ENCODE data around the gene SORCS2. TPM values are rescaled to one million over a fixed set of nuclear protein-coding genes. Genes with fewer than 3 reads are reported as not detected.

The SORCS2 gene
- total RNA-seq, 1 donor from 2014 or later, result 13.8 TPM

DNA sequence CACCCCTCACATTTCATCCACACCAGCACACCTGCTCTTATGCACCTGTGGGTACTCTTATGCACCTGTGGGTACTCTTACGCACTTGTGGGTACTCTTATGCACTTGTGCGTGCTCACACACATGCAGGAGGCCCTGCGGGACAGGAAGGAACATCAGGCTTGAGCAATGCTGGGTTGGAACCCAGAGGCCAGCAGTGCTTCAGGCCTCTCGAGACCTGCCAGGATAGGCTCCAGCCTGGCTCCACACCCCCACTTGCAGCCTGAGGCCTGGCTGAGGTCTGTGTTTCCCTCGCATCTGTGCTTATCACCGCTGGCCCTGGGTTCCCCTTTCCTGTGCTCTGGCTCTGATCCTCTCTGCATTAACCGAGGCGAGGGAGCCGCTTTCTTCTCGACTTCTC is 34.7 kb downstream of the SORCS2 start:
- peaks cover 41% of the 10 kb centered on the region for H4K20me1 ChIP-seq (ENCODE audit: insufficient read depth, low read length)
- DNase-seq (ENCODE audit: low read depth) (no peak), FAIRE-seq (no peak)
- no peak overlapping the region for H3K4me3 ChIP-seq (ENCODE audit: insufficient read depth, low read depth, low read length)
- H3K27ac ChIP-seq (ENCODE audit: low read depth, low read length), result no peak overlapping the region
- peaks cover 14% of the 10 kb centered on the region for H3K4me1 Mint-ChIP-seq (ENCODE audit: low read depth, unreplicated experiment)
- no peak overlapping the region for H3K4me2 ChIP-seq (ENCODE audit: low read length)
- H3K36me3 ChIP-seq (ENCODE audit: insufficient read depth, low read length), result no peaks in the 10 kb centered on the region
- no peak overlapping the region for H3K4me3 Mint-ChIP-seq (ENCODE audit: unreplicated experiment)
- H3K27me3 Mint-ChIP-seq (ENCODE audit: low read depth, unreplicated experiment), result peaks cover 7% of the 10 kb centered on the region
- TF ChIP-seq, protein P1, sequence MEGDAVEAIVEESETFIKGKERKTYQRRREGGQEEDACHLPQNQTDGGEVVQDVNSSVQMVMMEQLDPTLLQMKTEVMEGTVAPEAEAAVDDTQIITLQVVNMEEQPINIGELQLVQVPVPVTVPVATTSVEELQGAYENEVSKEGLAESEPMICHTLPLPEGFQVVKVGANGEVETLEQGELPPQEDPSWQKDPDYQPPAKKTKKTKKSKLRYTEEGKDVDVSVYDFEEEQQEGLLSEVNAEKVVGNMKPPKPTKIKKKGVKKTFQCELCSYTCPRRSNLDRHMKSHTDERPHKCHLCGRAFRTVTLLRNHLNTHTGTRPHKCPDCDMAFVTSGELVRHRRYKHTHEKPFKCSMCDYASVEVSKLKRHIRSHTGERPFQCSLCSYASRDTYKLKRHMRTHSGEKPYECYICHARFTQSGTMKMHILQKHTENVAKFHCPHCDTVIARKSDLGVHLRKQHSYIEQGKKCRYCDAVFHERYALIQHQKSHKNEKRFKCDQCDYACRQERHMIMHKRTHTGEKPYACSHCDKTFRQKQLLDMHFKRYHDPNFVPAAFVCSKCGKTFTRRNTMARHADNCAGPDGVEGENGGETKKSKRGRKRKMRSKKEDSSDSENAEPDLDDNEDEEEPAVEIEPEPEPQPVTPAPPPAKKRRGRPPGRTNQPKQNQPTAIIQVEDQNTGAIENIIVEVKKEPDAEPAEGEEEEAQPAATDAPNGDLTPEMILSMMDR (IDR thresholded peaks at IDR 0.05; ENCODE audit: insufficient read depth, low read depth, low read length), result no peak
- no peak for TF ChIP-seq EZH2 (IDR thresholded peaks at IDR 0.05; ENCODE audit: insufficient read depth, low read length)
- no peaks in the 10 kb centered on the region for H3K9me3 Mint-ChIP-seq (ENCODE audit: unreplicated experiment)
- no peak overlapping the region for H3K9ac ChIP-seq (ENCODE audit: low read length)
- H3K9me3 ChIP-seq (ENCODE audit: insufficient read depth, low read depth, low read length), result no peaks in the 10 kb centered on the region
- no peaks in the 10 kb centered on the region for H3K4me1 ChIP-seq (ENCODE audit: insufficient read depth, low read length)
- H3K79me2 ChIP-seq (ENCODE audit: insufficient read depth, low read length), result peaks cover 22% of the 10 kb centered on the region
- no peak overlapping the region for H2AFZ ChIP-seq (ENCODE audit: low read depth, low read length)
- H3K36me3 Mint-ChIP-seq (ENCODE audit: low read depth, unreplicated experiment), result peaks cover 5% of the 10 kb centered on the region
- no peaks in the 10 kb centered on the region for H3K27me3 ChIP-seq (ENCODE audit: insufficient read depth, low read length)
- no peak overlapping the region for H3K27ac Mint-ChIP-seq (ENCODE audit: unreplicated experiment)

DNA sequence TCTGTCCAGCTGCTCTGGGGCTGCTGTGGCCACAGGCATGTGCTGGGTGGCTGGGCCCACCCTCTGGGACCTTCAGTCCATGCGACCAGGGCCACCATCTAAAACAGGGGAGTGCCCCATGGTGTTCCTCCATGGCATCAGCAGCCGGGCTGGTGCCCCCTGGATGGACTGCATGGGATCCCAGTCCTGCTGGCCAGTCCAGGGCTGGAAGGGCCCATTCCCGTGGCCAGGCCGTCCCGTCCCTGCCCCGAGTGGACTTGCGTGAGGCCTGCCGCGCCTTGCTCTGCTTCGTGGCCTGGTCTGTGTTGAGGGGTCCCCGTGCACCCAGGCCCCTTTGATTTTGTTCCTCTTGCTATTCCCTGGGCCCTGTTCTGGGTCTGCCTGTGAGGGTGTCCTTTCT is 36.4 kb downstream of the SORCS2 start:
- Mint-ChIP-seq H3K36me3 (ENCODE audit: low read depth, unreplicated experiment) (peaks cover 5% of the 10 kb centered on the region), H3K4me1 (ENCODE audit: low read depth, unreplicated experiment) (peaks cover 5% of the 10 kb centered on the region), H3K4me3 (ENCODE audit: unreplicated experiment) (no peak overlapping the region), H3K27me3 (ENCODE audit: low read depth, unreplicated experiment) (peaks cover 7% of the 10 kb centered on the region), H3K9me3 (ENCODE audit: unreplicated experiment) (no peaks in the 10 kb centered on the region), H3K27ac (ENCODE audit: unreplicated experiment) (no peak overlapping the region)
- no peak overlapping the region for H3K4me3 ChIP-seq (ENCODE audit: insufficient read depth, low read depth, low read length)
- no peak for TF ChIP-seq EZH2 (IDR thresholded peaks at IDR 0.05; ENCODE audit: insufficient read depth, low read length)
- TF ChIP-seq, protein P1 (IDR thresholded peaks at IDR 0.05; ENCODE audit: insufficient read depth, low read depth, low read length), result no peak
- H3K4me1 ChIP-seq (ENCODE audit: insufficient read depth, low read length), result no peaks in the 10 kb centered on the region
- no peak overlapping the region for H2AFZ ChIP-seq (ENCODE audit: low read depth, low read length)
- H3K9ac ChIP-seq (ENCODE audit: low read length), result no peak overlapping the region
- H3K9me3 ChIP-seq (ENCODE audit: insufficient read depth, low read depth, low read length), result no peaks in the 10 kb centered on the region
- no peak overlapping the region for H3K4me2 ChIP-seq (ENCODE audit: low read length)
- H3K36me3 ChIP-seq (ENCODE audit: insufficient read depth, low read length), result no peaks in the 10 kb centered on the region
- H3K27me3 ChIP-seq (ENCODE audit: insufficient read depth, low read length), result no peaks in the 10 kb centered on the region
- FAIRE-seq, result no peak
- no peak overlapping the region for H3K27ac ChIP-seq (ENCODE audit: low read depth, low read length)
- DNase-seq (ENCODE audit: low read depth), result no peak
- H3K79me2 ChIP-seq (ENCODE audit: insufficient read depth, low read length), result peaks cover 22% of the 10 kb centered on the region
- H4K20me1 ChIP-seq (ENCODE audit: insufficient read depth, low read length), result peaks cover 47% of the 10 kb centered on the region

DNA sequence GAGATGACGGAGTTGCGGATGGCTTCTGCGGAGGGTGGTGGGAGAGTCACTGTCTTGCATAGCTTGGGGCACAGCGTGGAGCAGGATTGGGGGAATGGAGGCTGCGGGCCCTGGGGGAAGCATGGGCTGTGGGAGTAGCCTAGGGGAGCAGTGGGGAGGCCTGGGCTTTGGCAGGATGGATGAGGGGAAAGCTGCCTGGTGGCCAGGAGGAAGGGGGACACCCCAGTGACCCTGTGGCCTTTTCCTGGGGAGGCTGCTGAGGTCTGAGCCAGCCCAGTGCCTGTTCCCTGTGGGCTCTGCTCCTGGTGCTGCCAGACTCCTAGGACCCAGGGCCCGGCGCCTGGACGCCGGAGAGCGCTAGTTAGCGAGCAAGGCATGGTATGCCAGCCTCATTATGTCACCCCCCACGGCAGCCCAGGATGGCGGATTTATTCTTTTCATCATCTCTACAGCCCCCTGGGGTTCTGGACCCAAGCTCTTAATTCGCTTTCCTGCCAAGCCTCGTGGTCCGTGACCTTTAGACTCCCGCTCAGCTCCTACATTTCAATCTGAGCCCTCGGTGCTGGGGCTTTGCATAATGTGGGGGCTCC is 39.8 kb downstream of the SORCS2 start:
- Histone ChIP-seq H3K4me1 (ENCODE audit: insufficient read depth, low read length) (no peaks in the 10 kb centered on the region), H4K20me1 (ENCODE audit: insufficient read depth, low read length) (peaks cover 44% of the 10 kb centered on the region), H3K79me2 (ENCODE audit: insufficient read depth, low read length) (peaks cover 10% of the 10 kb centered on the region), H3K27ac (ENCODE audit: low read depth, low read length) (no peak overlapping the region), H3K4me2 (ENCODE audit: low read length) (no peak overlapping the region), H2AFZ (ENCODE audit: low read depth, low read length) (no peak overlapping the region), H3K9me3 (ENCODE audit: insufficient read depth, low read depth, low read length) (no peaks in the 10 kb centered on the region), H3K4me3 (ENCODE audit: insufficient read depth, low read depth, low read length) (no peak overlapping the region), H3K9ac (ENCODE audit: low read length) (no peak overlapping the region), H3K36me3 (ENCODE audit: insufficient read depth, low read length) (no peaks in the 10 kb centered on the region), H3K27me3 (ENCODE audit: insufficient read depth, low read length) (no peaks in the 10 kb centered on the region)
- H3K27me3 Mint-ChIP-seq (ENCODE audit: low read depth, unreplicated experiment), result peaks cover 5% of the 10 kb centered on the region
- no peak for TF ChIP-seq EZH2 (IDR thresholded peaks at IDR 0.05; ENCODE audit: insufficient read depth, low read length)
- TF ChIP-seq, protein P1 (IDR thresholded peaks at IDR 0.05; ENCODE audit: insufficient read depth, low read depth, low read length), result no peak
- H3K4me1 Mint-ChIP-seq (ENCODE audit: low read depth, unreplicated experiment), result peaks cover 4% of the 10 kb centered on the region
- FAIRE-seq (no peak), DNase-seq (ENCODE audit: low read depth) (no peak)
- H3K4me3 Mint-ChIP-seq (ENCODE audit: unreplicated experiment), result no peak overlapping the region
- H3K36me3 Mint-ChIP-seq (ENCODE audit: low read depth, unreplicated experiment), result peaks cover 6% of the 10 kb centered on the region
- H3K9me3 Mint-ChIP-seq (ENCODE audit: unreplicated experiment), result no peaks in the 10 kb centered on the region
- no peak overlapping the region for H3K27ac Mint-ChIP-seq (ENCODE audit: unreplicated experiment)

All from astrocyte (in vitro differentiated cells and primary cell).